DLD1 (cell line): ENCODE results near the gene SMIM38.

Experiments used
- in situ Hi-C: cut with HindIII; loops from 2 replicates; pipeline ENCODE4 v1.10.0; 2017; ENCODE audit warnings: low sequenced_read_pairs

SMIM38 gene

GRCh38 chr11:69155302-69156234, at the start of gene SMIM38:
Gene SMIM38, plus strand, starts transcription at chr11:69155935. Its CDS starts 1,912 bp downstream, at chr11:69157847.
- in situ Hi-C loops: no loop called here

GRCh38 chr11:69106031-69106811, 49.5 kb upstream of the SMIM38 start:
- in situ Hi-C loops: no loop called here

DNA sequence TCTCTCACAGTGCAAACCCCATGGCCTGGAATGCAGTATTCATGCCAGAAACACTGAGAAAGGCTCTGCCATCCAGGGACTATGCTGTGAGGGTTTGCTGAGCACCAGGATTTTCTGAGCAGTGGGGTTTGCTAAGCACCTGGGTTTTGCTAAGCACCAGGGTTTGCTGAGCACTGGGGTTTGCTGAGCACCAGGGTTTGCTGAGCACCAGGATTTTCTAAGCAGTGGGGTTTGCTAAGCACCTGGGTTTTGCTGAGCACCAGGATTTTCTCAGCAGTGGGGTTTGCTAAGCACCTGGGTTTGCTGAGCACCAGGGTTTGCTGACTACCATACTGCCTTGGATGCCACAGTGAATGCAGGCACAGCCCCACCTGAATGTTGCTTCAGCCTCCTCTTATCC, 48.3 kb upstream of the SMIM38 start:
- in situ Hi-C loops: no loop called here

- in situ Hi-C loops: no loop called here
Measured at GRCh38 chr11:69108030-69108429, 47.7 kb upstream of the SMIM38 start.

DNA sequence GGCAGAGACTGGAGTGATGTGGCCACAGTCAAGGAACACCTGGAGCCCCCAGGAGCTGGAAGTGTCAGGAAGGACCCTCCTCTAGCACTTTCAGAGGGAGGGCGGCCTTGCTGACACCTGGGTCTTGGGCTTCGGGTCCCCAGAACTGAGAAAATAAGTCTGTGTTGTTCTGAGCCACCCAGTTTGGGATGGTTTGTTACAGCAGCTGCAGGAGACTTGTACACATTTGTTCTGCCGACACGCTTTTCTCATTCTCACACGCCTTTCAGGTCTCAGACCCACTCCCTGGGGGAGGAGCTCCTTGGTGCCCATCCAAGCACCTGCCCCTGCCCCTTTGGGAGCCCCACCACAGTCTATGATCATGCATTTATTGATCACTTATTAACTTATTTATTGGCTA, 47.2 kb upstream of the SMIM38 start:
- in situ Hi-C loops: no loop called here

GRCh38 chr11:69109101-69109500, 46.6 kb upstream of the SMIM38 start:
- in situ Hi-C loops: no loop called here

GRCh38 chr11:69110451-69110850, 45.3 kb upstream of the SMIM38 start:
- in situ Hi-C loops: loop anchor here (10.0 kb wide), 1 partner anchor 544 kb away; no protein-coding TSS in a partner anchor

DNA sequence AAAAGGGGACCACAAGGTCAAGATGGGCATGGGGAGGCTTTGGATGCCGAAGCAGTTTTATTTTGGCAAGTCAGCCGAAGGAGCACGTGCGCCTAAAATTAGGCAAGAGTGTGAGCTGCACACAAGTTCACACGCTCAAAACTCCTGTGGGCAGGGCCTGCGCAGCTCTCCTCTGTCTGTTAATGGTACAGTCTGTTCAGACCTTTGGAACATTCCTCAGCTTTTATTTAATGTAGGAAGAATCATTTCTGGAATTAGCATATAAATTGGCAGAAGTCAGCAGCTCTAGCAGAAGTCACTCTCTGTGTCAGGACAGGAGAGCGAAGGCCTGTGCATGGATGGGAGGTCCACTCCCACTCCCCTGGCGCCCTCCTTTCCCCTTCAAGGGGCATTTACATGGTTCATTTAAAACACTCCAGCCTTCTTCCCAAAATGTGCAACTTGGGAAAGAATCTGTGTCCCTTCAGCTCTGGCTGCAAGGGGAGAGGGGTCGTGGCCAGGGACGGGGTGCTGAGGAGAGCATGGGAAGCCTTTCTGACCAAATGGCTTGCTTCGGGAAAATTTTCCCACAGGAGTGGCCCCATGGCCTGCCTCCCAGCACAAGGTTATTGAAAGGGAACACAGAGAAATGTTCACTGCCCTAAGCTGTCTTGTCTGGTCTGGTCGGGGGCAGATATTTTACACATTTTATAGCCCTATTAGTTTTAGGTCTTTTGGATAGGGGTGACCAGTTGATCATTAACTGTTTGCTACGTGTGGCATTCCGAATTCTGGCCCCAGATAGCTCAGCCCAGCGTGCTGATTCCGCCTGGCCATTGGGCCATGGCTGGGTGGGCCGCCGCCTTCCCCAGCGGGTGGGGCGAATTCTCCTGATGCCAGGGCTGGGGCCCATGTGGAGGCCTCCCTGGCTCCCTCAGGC, 43.9 kb upstream of the SMIM38 start:
- in situ Hi-C loops: loop anchor here (10.0 kb wide), 1 partner anchor 543 kb away; no protein-coding TSS in a partner anchor

DNA sequence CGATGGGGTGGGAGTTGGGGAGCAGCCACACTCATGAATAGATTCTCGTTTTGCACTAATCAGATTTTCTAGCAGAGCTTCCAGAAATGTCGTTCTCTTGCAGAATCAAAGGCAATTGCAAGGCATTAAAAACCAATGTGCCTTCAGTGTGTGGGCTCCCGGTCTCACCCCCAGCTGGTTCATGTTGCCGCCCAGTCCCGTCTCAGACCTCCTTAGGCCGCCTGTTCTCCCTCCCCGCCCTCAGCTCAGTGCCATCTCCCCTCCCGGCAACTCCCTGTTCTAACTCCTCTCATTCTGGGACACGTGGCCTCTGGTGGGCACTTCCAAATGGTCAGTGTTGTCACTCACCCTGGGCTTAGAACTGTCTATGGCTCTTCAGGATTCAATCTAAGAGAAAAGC, 42.5 kb upstream of the SMIM38 start:
- in situ Hi-C loops: loop anchor here (10.0 kb wide), 1 partner anchor 542 kb away; no protein-coding TSS in a partner anchor

GRCh38 chr11:69113646-69114340, 41.9 kb upstream of the SMIM38 start:
- in situ Hi-C loops: loop anchor here (10.0 kb wide), 1 partner anchor 541 kb away; no protein-coding TSS in a partner anchor

- in situ Hi-C loops: loop anchor here (10.0 kb wide), 1 partner anchor 540 kb away; no protein-coding TSS in a partner anchor
Measured at GRCh38 chr11:69114362-69114761, 41.4 kb upstream of the SMIM38 start.

- in situ Hi-C loops: loop anchor here (10.0 kb wide), 1 partner anchor 540 kb away; no protein-coding TSS in a partner anchor
Measured at GRCh38 chr11:69114811-69115523, 40.8 kb upstream of the SMIM38 start.

GRCh38 chr11:69115586-69116560, 39.9 kb upstream of the SMIM38 start:
- in situ Hi-C loops: loop anchor here (10.0 kb wide), 1 partner anchor 539 kb away; no protein-coding TSS in a partner anchor

DNA sequence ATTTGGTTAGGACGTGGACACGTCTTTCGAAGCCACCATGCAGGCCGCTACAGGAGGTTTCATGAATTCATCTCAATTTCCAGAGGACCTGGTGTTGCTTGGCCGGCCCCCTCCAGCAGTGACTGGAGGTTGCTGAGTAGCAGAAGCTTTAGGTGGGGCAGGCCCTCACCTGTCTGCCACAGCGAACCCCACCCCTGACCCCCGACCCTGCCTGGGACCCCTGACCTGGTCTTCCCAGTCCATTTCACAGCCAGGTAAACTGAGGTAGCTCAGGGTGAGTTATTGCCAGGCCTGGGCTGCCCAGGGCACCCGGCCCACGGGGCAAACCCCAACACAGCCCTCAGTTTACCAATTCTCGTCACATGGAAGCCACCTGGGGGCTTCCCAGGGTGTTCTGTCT, 39.1 kb upstream of the SMIM38 start:
- in situ Hi-C loops: loop anchor here (10.0 kb wide), 1 partner anchor 538 kb away; no protein-coding TSS in a partner anchor

GRCh38 chr11:69119190-69119589, 36.5 kb upstream of the SMIM38 start:
- in situ Hi-C loops: loop anchor here (10.0 kb wide), 1 partner anchor 536 kb away; no protein-coding TSS in a partner anchor

DNA sequence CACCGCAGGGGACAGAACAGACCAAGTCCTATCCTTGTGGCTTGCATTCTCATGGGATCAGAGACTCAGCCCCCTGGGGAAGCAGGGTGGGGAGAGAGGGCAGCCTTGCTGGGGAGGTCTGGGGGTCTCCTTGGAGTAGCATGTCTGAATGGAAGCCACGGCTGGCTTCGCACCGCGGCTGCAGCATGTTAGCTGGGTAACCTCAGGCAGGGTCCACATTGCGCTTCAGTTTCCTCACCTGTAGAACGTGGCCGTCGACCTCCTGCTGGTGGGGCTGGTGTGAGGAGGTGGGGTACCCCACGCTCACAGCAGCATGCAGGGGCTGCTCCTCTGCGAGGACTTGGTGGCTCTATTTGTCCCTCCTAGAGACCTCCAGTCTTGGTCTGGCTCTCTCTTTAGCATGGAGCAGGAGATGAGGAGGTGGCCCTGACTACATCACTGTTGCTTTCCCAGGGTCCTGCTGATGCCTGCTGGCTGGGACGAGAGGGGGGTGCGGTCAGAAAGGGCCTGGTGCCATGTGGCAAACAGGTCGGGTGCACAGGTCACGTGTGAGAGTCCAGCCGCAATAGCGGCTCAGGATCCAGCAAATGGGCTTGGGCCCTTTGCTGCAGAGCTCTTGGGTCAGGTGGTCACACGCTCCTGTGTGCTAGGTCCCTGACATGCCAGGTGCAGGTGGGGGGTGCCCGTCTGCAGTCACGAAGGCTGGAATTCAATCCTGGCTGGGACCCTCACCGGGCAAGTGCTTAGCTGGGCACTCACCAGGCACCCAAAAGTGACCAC, 35.4 kb upstream of the SMIM38 start:
- in situ Hi-C loops: no loop called here

- in situ Hi-C loops: no loop called here
Measured at GRCh38 chr11:69121021-69121420, 34.7 kb upstream of the SMIM38 start.
